H1 (cell line): Measurements from ENCODE around the gene LDLRAD4.

Experiments used
- CBX8 ChIP-seq: fragments of 300-800, 300-1000 bp; sonication (generic); IDR thresholded peaks from 2 replicates; pipeline ENCODE4 v1.7.1; 2016; ENCODE audit warnings: low read depth, low read length, borderline replicate concordance
- CTCF ChIP-seq, 3 experiments: IDR thresholded peaks; 1 replicate in 2 of 3; 2 replicates in 1 of 3; pipeline versions ENCODE4 v1.5.1 to v1.6.1; 2011; ENCODE audit warnings: low read length in 3 of 3, mild to moderate bottlenecking in 3 of 3, inconsistent platforms in 2 of 3, low read depth in 1 of 3, moderate library complexity in 1 of 3; ENCODE audit not compliant: insufficient read depth in 1 of 3; ENCODE audit errors: control extremely low read depth in 1 of 3
- EP300 ChIP-seq, 2 experiments: IDR thresholded peaks; 1 replicate in 1 of 2; 2 replicates in 1 of 2; pipeline ENCODE4 v1.6.1; 2011 to 2012; ENCODE audit warnings: low read depth in 2 of 2, low read length in 2 of 2, mild to moderate bottlenecking in 2 of 2, borderline replicate concordance in 1 of 2, inconsistent platforms in 1 of 2, moderate library complexity in 1 of 2
- EZH2 ChIP-seq: fragments of 200-600 bp; sonication (generic); IDR thresholded peaks from 2 replicates; pipeline ENCODE4 v1.7.1; 2012; ENCODE audit warnings: low read depth, mild to moderate bottlenecking, moderate library complexity, low read length, inconsistent platforms; ENCODE audit not compliant: severe bottlenecking
- FOSL1 ChIP-seq: IDR thresholded peaks from 2 replicates; pipeline ENCODE4 v1.6.1; 2011; ENCODE audit warnings: mild to moderate bottlenecking, low read depth, low read length, moderate library complexity; ENCODE audit not compliant: insufficient read depth
- HDAC6 ChIP-seq: IDR thresholded peaks from one replicate; pipeline ENCODE4 v1.7.1; 2012; ENCODE audit warnings: low read depth, mild to moderate bottlenecking, inconsistent platforms, low read length, moderate library complexity
- JUND ChIP-seq: IDR thresholded peaks from 2 replicates; pipeline ENCODE4 v1.6.1; 2011; ENCODE audit warnings: mild to moderate bottlenecking, improper control_type of control experiment, low read length
- NANOG ChIP-seq: IDR thresholded peaks from 2 replicates; pipeline ENCODE4 v1.6.1; 2011; ENCODE audit warnings: low read length, low read depth, mild to moderate bottlenecking, inconsistent platforms; ENCODE audit not compliant: insufficient read depth, poor library complexity, severe bottlenecking
- POLR2A ChIP-seq, 2 experiments: IDR thresholded peaks; 1 replicate in 1 of 2; 2 replicates in 1 of 2; pipeline ENCODE4 v1.6.1; 2011; ENCODE audit warnings: low read depth in 2 of 2, low read length in 2 of 2, mild to moderate bottlenecking in 2 of 2; ENCODE audit errors: control extremely low read depth in 1 of 2
- RAD21 ChIP-seq, 2 experiments: IDR thresholded peaks in 1 of 2; conservative IDR thresholded peaks in 1 of 2; 2 replicates each; pipeline ENCODE4 v1.6.1; 2011; ENCODE audit warnings: low read depth in 2 of 2, low read length in 2 of 2, improper control_type of control experiment in 1 of 2, inconsistent platforms in 1 of 2, mild to moderate bottlenecking in 1 of 2, moderate library complexity in 1 of 2
- RXRA ChIP-seq: IDR thresholded peaks from 2 replicates; pipeline ENCODE4 v1.6.1; 2011; ENCODE audit warnings: low read depth, mild to moderate bottlenecking, low read length, moderate library complexity; ENCODE audit not compliant: insufficient read depth
- SUZ12 ChIP-seq: fragments of 200-600 bp; sonication (generic); IDR thresholded peaks from 2 replicates; pipeline ENCODE4 v1.6.1; 2012; ENCODE audit warnings: mild to moderate bottlenecking, inconsistent platforms, low read length, moderate library complexity, mixed read lengths
- TCF12 ChIP-seq: IDR thresholded peaks from 2 replicates; pipeline ENCODE4 v1.6.1; 2011; ENCODE audit warnings: low read depth, mild to moderate bottlenecking, low read length

GRCh38 chr18:13587001-13587400, 368.4 kb downstream of the LDLRAD4 start:
- TF ChIP-seq FOSL1 (no peak), EP300 (IDR thresholded peaks at IDR 0.05; ENCODE audit: borderline replicate concordance in 1 of 2, low read depth in 2 of 2, low read length in 2 of 2) (no peak), CTCF (IDR thresholded peaks at IDR 0.05; ENCODE audit: control extremely low read depth in 1 of 3, insufficient read depth in 1 of 3, low read depth in 1 of 3, low read length in 3 of 3) (no peak), SUZ12 (no peak), POLR2A (IDR thresholded peaks at IDR 0.05; ENCODE audit: control extremely low read depth in 1 of 2, low read depth in 2 of 2, low read length in 2 of 2) (no peak), EZH2 (no peak), CBX8 (no peak), NANOG (no peak), TCF12 (no peak), RXRA (no peak), RAD21 (IDR thresholded peaks at IDR 0.05 in 1 of 2, conservative IDR thresholded peaks at IDR 0.05 in 1 of 2; ENCODE audit: low read depth in 2 of 2, low read length in 2 of 2) (no peak), HDAC6 (no peak), JUND (no peak)
